B cell (primary cell): ENCODE results near the gene PGLYRP2. TPM values are rescaled to one million over a fixed set of nuclear protein-coding genes. Genes with fewer than 3 reads are reported as not detected.

Experiments used
- ATAC-seq: fragments of 200-7000 bp; cut with Tn5 transposase; one replicate; pipeline ENCODE4 v1.10.0; 2021; ENCODE audit warnings: low read depth, mild to moderate bottlenecking, moderate number of reproducible peaks, moderate library complexity
- CTCF ChIA-PET: fragments of 350-600 bp; sonication (Branson Sonifier 250); formaldehyde crosslinking; loops from one replicate; lab custom pipeline; 2021; ENCODE audit warnings: antibody characterized with exemption, inconsistent platforms; lab: Charles Lee
- POLR2A ChIA-PET: fragments of 350-600 bp; sonication (Branson Sonifier 250); formaldehyde crosslinking; loops from one replicate; lab custom pipeline; 2021; ENCODE audit warnings: antibody characterized with exemption; lab: Charles Lee
- DNase-seq: peaks from one replicate; pipeline ENCODE4 v3.0.0; 2013
- H2AFZ ChIP-seq: 2 replicates; pipeline ENCODE4 v1.6.1; 2012; ENCODE audit warnings: mild to moderate bottlenecking, low read depth, low read length; ENCODE audit not compliant: insufficient read depth, poor library complexity, severe bottlenecking
- H3K27ac ChIP-seq, 2 donors: 1 replicate in 1 of 2; 2 replicates in 1 of 2; pipeline ENCODE4 v1.5.1; 2012 to 2013; ENCODE audit warnings: low read length in 2 of 2, mild to moderate bottlenecking in 2 of 2, moderate library complexity in 1 of 2
- H3K27me3 ChIP-seq, 4 experiments: fragments of 200-600 bp in 1 of 4; sonication (generic) in 1 of 4; replicated peaks in 1 of 4; 1 replicate in 2 of 4; 2 replicates in 2 of 4; pipeline versions ENCODE4 v1.6.1 to v1.7.0; 2013 to 2016; ENCODE audit warnings: low read length in 3 of 4, mild to moderate bottlenecking in 2 of 4, mixed read lengths in 1 of 4, moderate library complexity in 1 of 4; ENCODE audit not compliant: insufficient read depth in 4 of 4, control insufficient read depth in 3 of 4; ENCODE audit errors: control extremely low read depth in 1 of 4
- H3K36me3 ChIP-seq, 2 experiments: replicated peaks in 1 of 2; 1 replicate in 1 of 2; 2 replicates in 1 of 2; pipeline versions ENCODE4 v1.6.1 to v1.7.1; 2013; ENCODE audit warnings: low read length in 1 of 2; ENCODE audit not compliant: insufficient read depth in 2 of 2, control insufficient read depth in 1 of 2; ENCODE audit errors: control extremely low read depth in 1 of 2, extremely low read depth in 1 of 2
- H3K4me1 ChIP-seq, 2 donors: fragments of 200-600 bp in 1 of 2; sonication (generic) in 1 of 2; 1 replicate in 1 of 2; 2 replicates in 1 of 2; pipeline versions ENCODE4 v1.5.1 to v1.6.1; 2013 to 2017; ENCODE audit warnings: low read length in 2 of 2; ENCODE audit not compliant: control insufficient read depth in 2 of 2, insufficient read depth in 2 of 2
- H3K4me2 ChIP-seq: replicated peaks from 2 replicates; pipeline ENCODE3; 2012; ENCODE audit warnings: mild to moderate bottlenecking, low read depth, low read length; ENCODE audit not compliant: poor library complexity, severe bottlenecking
- H3K4me3 ChIP-seq, 5 experiments: fragments of 200-600 bp in 1 of 5; sonication (generic) in 1 of 5; 1 replicate in 3 of 5; 2 replicates in 2 of 5; pipeline versions ENCODE4 v1.5.1 to v1.7.0; 2011 to 2016; ENCODE audit warnings: low read length in 4 of 5, mild to moderate bottlenecking in 4 of 5, low read depth in 2 of 5, control low read depth in 1 of 5, moderate library complexity in 1 of 5; ENCODE audit not compliant: insufficient read depth in 1 of 5; ENCODE audit errors: control extremely low read depth in 1 of 5, extremely low read depth in 1 of 5
- H3K79me2 ChIP-seq: fragments of 200-600 bp; sonication (generic); one replicate; pipeline ENCODE4 v1.6.0; 2016; ENCODE audit warnings: low read length; ENCODE audit not compliant: control insufficient read depth, insufficient read depth
- H3K9ac ChIP-seq: fragments of 200-600 bp; sonication (generic); 2 replicates; pipeline ENCODE4 v1.6.1; 2017; ENCODE audit warnings: mild to moderate bottlenecking, low read length, moderate library complexity
- H3K9me3 ChIP-seq, 3 donors: one replicate each; pipeline versions ENCODE4 v1.6.1 to v1.7.1; 2013; ENCODE audit warnings: low read length in 2 of 3; ENCODE audit not compliant: control insufficient read depth in 2 of 3, insufficient read depth in 1 of 3; ENCODE audit errors: control extremely low read depth in 1 of 3
- H4K20me1 ChIP-seq: 2 replicates; pipeline ENCODE4 v1.6.0; 2012; ENCODE audit warnings: mild to moderate bottlenecking, low read length; ENCODE audit not compliant: insufficient read depth, control insufficient read depth, poor library complexity, severe bottlenecking
- H3K27ac Mint-ChIP-seq: one replicate; pipeline ENCODE4 v1.8.0; 2021; ENCODE audit warnings: mixed read lengths
- H3K27me3 Mint-ChIP-seq: one replicate; pipeline ENCODE4 v1.8.0; 2021; ENCODE audit warnings: mixed read lengths
- H3K4me1 Mint-ChIP-seq: one replicate; pipeline ENCODE4 v1.8.0; 2021; ENCODE audit warnings: mixed read lengths
- H3K4me3 Mint-ChIP-seq: one replicate; pipeline ENCODE4 v1.8.0; 2021; ENCODE audit warnings: mixed read lengths
- H3K9me3 Mint-ChIP-seq: one replicate; pipeline ENCODE4 v1.8.0; 2022; ENCODE audit warnings: mixed read lengths; ENCODE audit not compliant: insufficient read depth
- CTCF ChIP-seq: fragments of 200-600 bp; IDR thresholded peaks from one replicate; pipeline ENCODE4 v1.8.0; 2022; ENCODE audit warnings: antibody characterized with exemption, mild to moderate bottlenecking
- EZH2 ChIP-seq: IDR thresholded peaks from 2 replicates; pipeline ENCODE4 v1.6.1; 2012; ENCODE audit warnings: borderline replicate concordance, low read depth, mild to moderate bottlenecking, moderate library complexity, low read length; ENCODE audit not compliant: insufficient read depth, poor library complexity, severe bottlenecking
- WGBS: methylation state at CpG from one replicate; pipeline ENCODE4 v1.1.5; 2013; ENCODE audit warnings: missing lambda C conversion rate; ENCODE audit not compliant: insufficient coverage; 5-methylcytosine and 5-hydroxymethylcytosine counted together
- intact Hi-C: fragments of 100-400 bp; cut with micrococcal nuclease; formaldehyde crosslinking; loops from one replicate; pipeline ENCODE4 v1.10.0; 2022
- polyA plus RNA-seq: library from polyadenylated mRNA; depleted of rRNA; stranded (reverse); fragments of >200 nt; gene quantifications from 2 replicates; pipeline ENCODE4 v1.2.3, GENCODE V29; 2012
- total RNA-seq, 2 donors: library from RNA; stranded (reverse); fragments of 120-200 nt in 1 of 2; gene quantifications; 1 replicate in 1 of 2; 2 replicates in 1 of 2; pipeline versions ENCODE4 v1.2.3 to v1.2.4, GENCODE V29; 2013 to 2022

Gene PGLYRP2
- total and polyA plus RNA-seq, 2 donors (not counting 1 experiment from before 2014, with no cell fraction given), result not detected

GRCh38 chr19:15427991-15428471, 51.3 kb downstream of the PGLYRP2 start:
- no peak for ATAC-seq
- H3K4me3 Mint-ChIP-seq, result no peak overlapping the region
- peaks cover 19 to 25% of the 10 kb centered on the region in 2 donors for H3K4me1 ChIP-seq
- H2AFZ ChIP-seq, result no peak overlapping the region
- peaks cover 2 to 41% of the 10 kb centered on the region in 2 experiments for H3K36me3 ChIP-seq
- H3K79me2 ChIP-seq, result peaks cover 37% of the 10 kb centered on the region
- H3K4me2 ChIP-seq, result no peak overlapping the region
- H3K4me3 ChIP-seq, result no peak overlapping the region
- H3K27ac ChIP-seq, result no peak overlapping the region
- H3K27me3 Mint-ChIP-seq, result no peaks in the 10 kb centered on the region
- H3K9me3 ChIP-seq, result peaks cover 0 to 8% (median 0%) of the 10 kb centered on the region in 3 donors
- H3K9ac ChIP-seq, result no peak overlapping the region
- peaks cover 24% of the 10 kb centered on the region for H3K4me1 Mint-ChIP-seq
- no peak for TF ChIP-seq CTCF
- no peak for TF ChIP-seq EZH2
- H3K9me3 Mint-ChIP-seq, result no peaks in the 10 kb centered on the region
- ChIA-PET POLR2A (no interaction called here), CTCF (interaction anchor here (0.7 to 2.4 kb wide), 3 partner anchors 9 to 127 kb away, joined by 3 to 13 read pairs (median 3); partner anchors contain the start of gene AKAP8L)
- WGBS, result 97% methylated on average over 31 of the region's 35 CpGs
- DNase-seq, result no peak
- peaks cover 50% of the 10 kb centered on the region for H4K20me1 ChIP-seq
- intact Hi-C loops, result no loop called here
- no peak overlapping the region for H3K27ac Mint-ChIP-seq
- H3K27me3 ChIP-seq, result no peaks in the 10 kb centered on the region

- peaks cover 19 to 22% of the 10 kb centered on the region in 2 donors for H3K4me1 ChIP-seq
- ChIA-PET POLR2A (no interaction called here), CTCF (no interaction called here)
- H4K20me1 ChIP-seq, result peaks cover 50% of the 10 kb centered on the region
- no peak overlapping the region for H3K4me3 ChIP-seq
- peaks cover 37% of the 10 kb centered on the region for H3K79me2 ChIP-seq
- H3K36me3 ChIP-seq, result peaks cover 2 to 42% of the 10 kb centered on the region in 2 experiments
- H3K4me2 ChIP-seq, result no peak overlapping the region
- no peak overlapping the region for H2AFZ ChIP-seq
- Mint-ChIP-seq H3K9me3 (no peaks in the 10 kb centered on the region), H3K27me3 (no peaks in the 10 kb centered on the region), H3K27ac (no peak overlapping the region), H3K4me3 (no peak overlapping the region), H3K4me1 (peaks cover 21% of the 10 kb centered on the region)
- TF ChIP-seq EZH2 (no peak), CTCF (no peak)
- intact Hi-C loops, result no loop called here
- DNase-seq (no peak), ATAC-seq (no peak)
- H3K27me3 ChIP-seq, result no peaks in the 10 kb centered on the region
- 97% methylated on average over 25 of the region's 25 CpGs for WGBS
- peaks cover 0 to 9% (median 0%) of the 10 kb centered on the region in 3 donors for H3K9me3 ChIP-seq
- no peak overlapping the region for H3K9ac ChIP-seq
- no peak overlapping the region for H3K27ac ChIP-seq
Measured at GRCh38 chr19:15427350-15427700, 52.0 kb downstream of the PGLYRP2 start.
